H1 (cell line): ENCODE data around the gene FAM234A. TPM values are rescaled to one million over a fixed set of nuclear protein-coding genes. Genes with fewer than 3 reads are reported as not detected.
A peak's percentile ranks its signal among the peaks of the same experiment; 100 is the strongest.

Experiments
- BACH1 ChIP-seq: IDR thresholded peaks from 2 replicates; pipeline ENCODE4 v1.6.1; 2012; ENCODE audit warnings: low read length, improper control_type of control experiment
- BCL11A ChIP-seq, 2 experiments: IDR thresholded peaks; one replicate each; pipeline ENCODE4 v1.6.1; 2011; ENCODE audit warnings: low read depth in 2 of 2, low read length in 2 of 2, mild to moderate bottlenecking in 2 of 2
- PHF8 ChIP-seq: fragments of 200-600 bp; sonication (generic); conservative IDR thresholded peaks from 2 replicates; pipeline ENCODE4 v1.7.1; 2012; ENCODE audit warnings: low read depth, mild to moderate bottlenecking, inconsistent platforms, low read length, moderate library complexity
- SAP30 ChIP-seq: fragments of 300-600 bp; sonication (generic); IDR thresholded peaks from 2 replicates; pipeline ENCODE4 v1.7.1; 2012; ENCODE audit warnings: low read length, moderate library complexity, mild to moderate bottlenecking, inconsistent platforms; ENCODE audit not compliant: insufficient read depth, insufficient replicate concordance
- polyA plus RNA-seq, 7 experiments: library from polyadenylated mRNA; depleted of rRNA in 3 of 7; stranded (reverse) in 5 of 7; unstranded in 2 of 7; fragments of >200 nt in 5 of 7; fragments of 200-250 nt in 2 of 7; gene quantifications; 1 replicate in 5 of 7; 2 replicates in 1 of 7; 4 replicates in 1 of 7; pipeline versions ENCODE4 v1.2.1 to v1.2.3, GENCODE V29; 2011 to 2013; ENCODE audit warnings: missing spikeins in 2 of 7, mixed read lengths in 2 of 7
- total RNA-seq: library from RNA; stranded (reverse); fragmentation: NEBNext Ultra II Directional; extraction: Animal tissue kit (Norgen Biotek cat#: 25700); gene quantifications from 2 replicates; pipeline ENCODE4 v1.2.1, GENCODE V29; 2021

Gene FAM234A
- total and polyA plus RNA-seq, 2 of the 8 experiments (the other 6 are each of a cell fraction or from before 2014, with no cell fraction given), result 80.6 to 104 TPM

GRCh38 chr16:228151-228851 is 6.3 kb upstream of the FAM234A start (continued):
- TF ChIP-seq BCL11A (IDR thresholded peaks at IDR 0.05; ENCODE audit: low read depth in 2 of 2, low read length in 2 of 2), result no peak
- TF ChIP-seq PHF8, result no peak
- TF ChIP-seq BACH1, result no peak
- peak; percentile 83 for TF ChIP-seq SAP30
